Measurements from ENCODE around the gene CTNNA3.

- no peak for TF ChIP-seq POLR2A (IDR thresholded peaks at IDR 0.05)
- TF ChIP-seq CTCF (IDR thresholded peaks at IDR 0.05) = no peak
These were observed 524.0 kb downstream of the CTNNA3 start for GRCh38 chr10:67171970-67172369.
